Measurements from ENCODE around the gene TMEM87B. TPM values are rescaled to one million over a fixed set of nuclear protein-coding genes. Genes with fewer than 3 reads are reported as not detected.

The TMEM87B gene
- total and polyA plus RNA-seq, 10 of the 15 experiments (the other 5 are each of a cell fraction or from before 2014, with no cell fraction given) = 5.7 to 20.6 (median 12.3) TPM

DNA sequence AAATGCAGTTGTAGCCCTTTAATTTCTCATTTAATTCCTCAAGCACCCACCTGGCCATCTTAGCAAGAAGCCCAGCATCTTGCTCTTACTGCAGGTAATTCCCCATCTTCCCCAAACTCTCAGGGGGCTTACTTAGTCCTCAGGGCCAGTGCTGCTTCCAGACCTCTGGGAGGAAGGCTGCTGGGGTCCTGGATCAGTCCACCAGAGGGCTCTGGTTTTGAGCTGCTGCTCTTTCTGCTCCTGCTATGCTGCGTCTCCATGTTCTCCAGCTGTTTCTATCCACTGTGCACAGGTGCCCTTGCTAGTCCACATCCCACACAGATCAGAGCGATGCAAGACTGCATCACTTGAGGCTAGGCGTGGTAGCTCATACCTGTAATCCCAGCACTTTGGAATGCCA is 34.5 kb upstream of the TMEM87B start (continued):
- TF ChIP-seq, protein P1, sequence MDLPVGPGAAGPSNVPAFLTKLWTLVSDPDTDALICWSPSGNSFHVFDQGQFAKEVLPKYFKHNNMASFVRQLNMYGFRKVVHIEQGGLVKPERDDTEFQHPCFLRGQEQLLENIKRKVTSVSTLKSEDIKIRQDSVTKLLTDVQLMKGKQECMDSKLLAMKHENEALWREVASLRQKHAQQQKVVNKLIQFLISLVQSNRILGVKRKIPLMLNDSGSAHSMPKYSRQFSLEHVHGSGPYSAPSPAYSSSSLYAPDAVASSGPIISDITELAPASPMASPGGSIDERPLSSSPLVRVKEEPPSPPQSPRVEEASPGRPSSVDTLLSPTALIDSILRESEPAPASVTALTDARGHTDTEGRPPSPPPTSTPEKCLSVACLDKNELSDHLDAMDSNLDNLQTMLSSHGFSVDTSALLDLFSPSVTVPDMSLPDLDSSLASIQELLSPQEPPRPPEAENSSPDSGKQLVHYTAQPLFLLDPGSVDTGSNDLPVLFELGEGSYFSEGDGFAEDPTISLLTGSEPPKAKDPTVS (IDR thresholded peaks at IDR 0.05; ENCODE audit: low read depth, low read length) = no peak
- TF ChIP-seq, protein P2, sequence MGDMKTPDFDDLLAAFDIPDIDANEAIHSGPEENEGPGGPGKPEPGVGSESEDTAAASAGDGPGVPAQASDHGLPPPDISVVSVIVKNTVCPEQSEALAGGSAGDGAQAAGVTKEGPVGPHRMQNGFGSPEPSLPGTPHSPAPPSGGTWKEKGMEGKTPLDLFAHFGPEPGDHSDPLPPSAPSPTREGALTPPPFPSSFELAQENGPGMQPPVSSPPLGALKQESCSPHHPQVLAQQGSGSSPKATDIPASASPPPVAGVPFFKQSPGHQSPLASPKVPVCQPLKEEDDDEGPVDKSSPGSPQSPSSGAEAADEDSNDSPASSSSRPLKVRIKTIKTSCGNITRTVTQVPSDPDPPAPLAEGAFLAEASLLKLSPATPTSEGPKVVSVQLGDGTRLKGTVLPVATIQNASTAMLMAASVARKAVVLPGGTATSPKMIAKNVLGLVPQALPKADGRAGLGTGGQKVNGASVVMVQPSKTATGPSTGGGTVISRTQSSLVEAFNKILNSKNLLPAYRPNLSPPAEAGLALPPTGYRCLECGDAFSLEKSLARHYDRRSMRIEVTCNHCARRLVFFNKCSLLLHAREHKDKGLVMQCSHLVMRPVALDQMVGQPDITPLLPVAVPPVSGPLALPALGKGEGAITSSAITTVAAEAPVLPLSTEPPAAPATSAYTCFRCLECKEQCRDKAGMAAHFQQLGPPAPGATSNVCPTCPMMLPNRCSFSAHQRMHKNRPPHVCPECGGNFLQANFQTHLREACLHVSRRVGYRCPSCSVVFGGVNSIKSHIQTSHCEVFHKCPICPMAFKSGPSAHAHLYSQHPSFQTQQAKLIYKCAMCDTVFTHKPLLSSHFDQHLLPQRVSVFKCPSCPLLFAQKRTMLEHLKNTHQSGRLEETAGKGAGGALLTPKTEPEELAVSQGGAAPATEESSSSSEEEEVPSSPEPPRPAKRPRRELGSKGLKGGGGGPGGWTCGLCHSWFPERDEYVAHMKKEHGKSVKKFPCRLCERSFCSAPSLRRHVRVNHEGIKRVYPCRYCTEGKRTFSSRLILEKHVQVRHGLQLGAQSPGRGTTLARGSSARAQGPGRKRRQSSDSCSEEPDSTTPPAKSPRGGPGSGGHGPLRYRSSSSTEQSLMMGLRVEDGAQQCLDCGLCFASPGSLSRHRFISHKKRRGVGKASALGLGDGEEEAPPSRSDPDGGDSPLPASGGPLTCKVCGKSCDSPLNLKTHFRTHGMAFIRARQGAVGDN (IDR thresholded peaks at IDR 0.05) = no peak
- TF ChIP-seq TAF1 (IDR thresholded peaks at IDR 0.05; ENCODE audit: borderline replicate concordance, low read depth, low read length) (no peak), LARP7 (IDR thresholded peaks at IDR 0.05) (no peak), SIX5 (IDR thresholded peaks at IDR 0.05; ENCODE audit: low read depth, low read length, severe bottlenecking) (no peak), ZNF622 (IDR thresholded peaks at IDR 0.05) (no peak), ETV6 (conservative IDR thresholded peaks at IDR 0.05 in 1 of 2, IDR thresholded peaks at IDR 0.05 in 1 of 2; ENCODE audit: borderline replicate concordance in 1 of 2, low read depth in 1 of 2) (no peak), SPI1 (IDR thresholded peaks at IDR 0.05; ENCODE audit: borderline replicate concordance, insufficient read depth, low read depth, low read length) (no peak), CBX5 (IDR thresholded peaks at IDR 0.05; ENCODE audit: low read depth) (no peak), CHD1 (IDR thresholded peaks at IDR 0.05; ENCODE audit: low read depth, low read length) (no peak), GABPA (IDR thresholded peaks at IDR 0.05; ENCODE audit: low read depth) (no peak)
- TF ChIP-seq, protein P3, sequence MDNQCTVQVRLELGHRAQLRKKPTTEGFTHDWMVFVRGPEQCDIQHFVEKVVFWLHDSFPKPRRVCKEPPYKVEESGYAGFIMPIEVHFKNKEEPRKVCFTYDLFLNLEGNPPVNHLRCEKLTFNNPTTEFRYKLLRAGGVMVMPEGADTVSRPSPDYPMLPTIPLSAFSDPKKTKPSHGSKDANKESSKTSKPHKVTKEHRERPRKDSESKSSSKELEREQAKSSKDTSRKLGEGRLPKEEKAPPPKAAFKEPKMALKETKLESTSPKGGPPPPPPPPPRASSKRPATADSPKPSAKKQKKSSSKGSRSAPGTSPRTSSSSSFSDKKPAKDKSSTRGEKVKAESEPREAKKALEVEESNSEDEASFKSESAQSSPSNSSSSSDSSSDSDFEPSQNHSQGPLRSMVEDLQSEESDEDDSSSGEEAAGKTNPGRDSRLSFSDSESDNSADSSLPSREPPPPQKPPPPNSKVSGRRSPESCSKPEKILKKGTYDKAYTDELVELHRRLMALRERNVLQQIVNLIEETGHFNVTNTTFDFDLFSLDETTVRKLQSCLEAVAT (IDR thresholded peaks at IDR 0.05) = no peak
